ENCODE data around the gene RPS27.
"Not testable (repeated sequence)": the region's sequence is repeated elsewhere in the genome, so short reads cannot be mapped to it uniquely, and the experiment has no call there.

RPS27 gene

GRCh38 chr1:153962088-153963029, 28.2 kb upstream of the RPS27 start:
- no peak for DNase-seq

GRCh38 chr1:153963030-153963849, 27.3 kb upstream of the RPS27 start, which contains the start of gene SLC39A1:
Gene SLC39A1, minus strand, starts transcription at chr1:153963537. Its CDS starts 822 bp downstream, at chr1:153962715.
- peak; percentile 99 for DNase-seq

- peak; percentile 51 for DNase-seq
These were observed 26.7 kb upstream of the RPS27 start for GRCh38 chr1:153963850-153964331.

- peak; percentile 100 for DNase-seq
These were observed 23.2 kb upstream of the RPS27 start, which contains the start of gene CREB3L4 for GRCh38 chr1:153967107-153967999. Gene CREB3L4, plus strand, starts transcription at chr1:153967902. Its CDS starts 624 bp downstream, at chr1:153968526.

- no peak for DNase-seq
These were observed 22.6 kb upstream of the RPS27 start for GRCh38 chr1:153968000-153968363.

GRCh38 chr1:153968408-153968807, 22.2 kb upstream of the RPS27 start:
- DNase-seq: peak; percentile 55

- no peak for DNase-seq
These were observed 21.6 kb upstream of the RPS27 start for GRCh38 chr1:153968972-153969371.

GRCh38 chr1:153970346-153970745, 20.2 kb upstream of the RPS27 start:
- DNase-seq: no peak

GRCh38 chr1:153973071-153973470, 17.5 kb upstream of the RPS27 start:
- no peak for DNase-seq

GRCh38 chr1:153973525-153973924, 17.0 kb upstream of the RPS27 start:
- DNase-seq: no peak

- no peak for DNase-seq
These were observed 13.7 kb upstream of the RPS27 start for GRCh38 chr1:153976819-153977249.

GRCh38 chr1:153977250-153978240, 13.0 kb upstream of the RPS27 start, which contains the start of gene JTB:
Gene JTB, minus strand, starts transcription at chr1:153977674. Its CDS starts 422 bp downstream, at chr1:153977252.
- peak; percentile 87 for DNase-seq

- no peak for DNase-seq
These were observed 12.2 kb upstream of the RPS27 start for GRCh38 chr1:153978274-153978909.

- not testable (repeated sequence) for DNase-seq
These were observed 11.5 kb upstream of the RPS27 start for GRCh38 chr1:153979091-153979490.

- not testable (repeated sequence) for DNase-seq
These were observed 8.8 kb upstream of the RPS27 start for GRCh38 chr1:153981735-153982134.

- DNase-seq: no peak
These were observed 6.3 kb upstream of the RPS27 start for GRCh38 chr1:153984123-153984894.

GRCh38 chr1:153985341-153985912, 5.1 kb upstream of the RPS27 start:
- no peak for DNase-seq

- peak; percentile 70 for DNase-seq
These were observed 4.4 kb upstream of the RPS27 start, which contains the start of gene RAB13 for GRCh38 chr1:153985941-153986761. Gene RAB13, minus strand, starts transcription at chr1:153986339. Its CDS starts 103 bp downstream, at chr1:153986236.

Data from NCI-H1092 treated with DMSO at 0.1 percent for 48 hours (cell line).